Measurements from ENCODE around the gene MAPK14. TPM values are rescaled to one million over a fixed set of nuclear protein-coding genes. Genes with fewer than 3 reads are reported as not detected.

MAPK14 gene
- total RNA-seq, 1 experiment from 2014 or later, result 56.8 TPM

DNA sequence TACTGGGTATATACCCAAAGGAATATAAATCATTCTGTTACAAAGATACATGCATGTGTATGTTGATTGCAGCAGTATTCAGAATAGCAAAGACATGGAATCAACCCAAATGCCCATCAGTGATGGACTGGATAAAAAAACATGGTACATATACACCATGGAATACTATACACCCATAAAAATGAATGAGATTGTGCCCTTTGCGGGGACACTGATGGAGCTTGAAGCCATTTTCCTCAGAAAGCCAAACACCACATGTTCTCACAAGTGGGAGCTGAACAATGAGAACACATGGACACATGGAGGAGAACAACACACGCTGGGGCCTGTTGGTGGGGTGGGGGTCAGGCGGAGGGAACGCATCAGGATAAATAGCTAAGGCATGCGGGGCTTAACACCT is 61.4 kb downstream of the MAPK14 start:
- intact Hi-C loops (cut with micrococcal nuclease), result no loop called here
- DNase-seq (no peak), ATAC-seq (no peak)
- CTCF ChIA-PET, result no interaction called here
- Histone ChIP-seq H3K9me3 (ENCODE audit: low read length) (no peaks in the 10 kb centered on the region), H3K27me3 (ENCODE audit: low read length) (no peaks in the 10 kb centered on the region), H3K4me1 (ENCODE audit: insufficient read depth, low read length) (no peaks in the 10 kb centered on the region), H3F3A (ENCODE audit: low read length, unreplicated experiment) (no peaks in the 10 kb centered on the region), H4K20me1 (ENCODE audit: low read length) (no peaks in the 10 kb centered on the region), H3K4me2 (ENCODE audit: low read length) (no peak overlapping the region), H3K9me2 (replicated peaks; ENCODE audit: low read length) (no peaks in the 10 kb centered on the region), H2AFZ (ENCODE audit: low read length) (no peak overlapping the region), H3K4me3 (ENCODE audit: low read length) (no peak overlapping the region), H3K36me3 (ENCODE audit: low read depth, low read length) (peaks cover 12% of the 10 kb centered on the region; the same call in 1 of the 2 replicates), H3K79me2 (ENCODE audit: low read length) (no peaks in the 10 kb centered on the region), H3K9ac (ENCODE audit: low read length) (no peak overlapping the region), H3K27ac (ENCODE audit: low read length) (no peak overlapping the region)
- no TSS peak for BruUV-seq (replicated peaks)
- POLR2A ChIA-PET (ENCODE audit: unreplicated experiment), result no interaction called here
- TF ChIP-seq, protein P1, sequence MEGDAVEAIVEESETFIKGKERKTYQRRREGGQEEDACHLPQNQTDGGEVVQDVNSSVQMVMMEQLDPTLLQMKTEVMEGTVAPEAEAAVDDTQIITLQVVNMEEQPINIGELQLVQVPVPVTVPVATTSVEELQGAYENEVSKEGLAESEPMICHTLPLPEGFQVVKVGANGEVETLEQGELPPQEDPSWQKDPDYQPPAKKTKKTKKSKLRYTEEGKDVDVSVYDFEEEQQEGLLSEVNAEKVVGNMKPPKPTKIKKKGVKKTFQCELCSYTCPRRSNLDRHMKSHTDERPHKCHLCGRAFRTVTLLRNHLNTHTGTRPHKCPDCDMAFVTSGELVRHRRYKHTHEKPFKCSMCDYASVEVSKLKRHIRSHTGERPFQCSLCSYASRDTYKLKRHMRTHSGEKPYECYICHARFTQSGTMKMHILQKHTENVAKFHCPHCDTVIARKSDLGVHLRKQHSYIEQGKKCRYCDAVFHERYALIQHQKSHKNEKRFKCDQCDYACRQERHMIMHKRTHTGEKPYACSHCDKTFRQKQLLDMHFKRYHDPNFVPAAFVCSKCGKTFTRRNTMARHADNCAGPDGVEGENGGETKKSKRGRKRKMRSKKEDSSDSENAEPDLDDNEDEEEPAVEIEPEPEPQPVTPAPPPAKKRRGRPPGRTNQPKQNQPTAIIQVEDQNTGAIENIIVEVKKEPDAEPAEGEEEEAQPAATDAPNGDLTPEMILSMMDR (conservative IDR thresholded peaks at IDR 0.05; ENCODE audit: low read depth, low read length), result no peak
- TF ChIP-seq EZH2 (IDR thresholded peaks at IDR 0.05; ENCODE audit: low read length, unreplicated experiment) (no peak), EZH2phosphoT487 (IDR thresholded peaks at IDR 0.05; ENCODE audit: borderline replicate concordance, low read length) (no peak)

DNA sequence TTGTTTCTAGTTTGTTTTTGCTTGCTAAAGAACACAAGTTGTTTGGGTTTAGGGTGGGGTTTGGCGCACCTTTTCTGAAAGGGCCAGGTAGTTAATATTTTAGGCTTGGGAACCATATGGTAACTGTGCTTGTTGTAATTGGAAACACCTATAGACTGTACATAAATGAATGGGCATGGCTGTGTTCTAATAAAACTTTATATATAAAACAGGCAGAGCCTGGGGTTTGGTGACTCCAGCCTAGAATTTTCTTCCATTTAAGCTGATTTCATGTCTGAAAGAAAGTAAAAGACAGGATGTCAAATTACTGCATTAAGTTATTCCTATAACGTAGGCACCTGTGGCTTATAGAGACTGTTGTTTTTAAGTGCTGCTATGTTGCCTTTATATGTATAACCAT is 66.6 kb downstream of the MAPK14 start:
- Histone ChIP-seq H3K9ac (ENCODE audit: low read length) (no peak overlapping the region), H3K27me3 (ENCODE audit: low read length) (no peaks in the 10 kb centered on the region), H3K4me1 (ENCODE audit: insufficient read depth, low read length) (peaks cover 8% of the 10 kb centered on the region), H3K36me3 (ENCODE audit: low read depth, low read length) (peaks cover 20% of the 10 kb centered on the region; the same call in 1 of the 2 replicates), H3K4me2 (ENCODE audit: low read length) (no peak overlapping the region), H4K20me1 (ENCODE audit: low read length) (no peaks in the 10 kb centered on the region), H3K9me3 (ENCODE audit: low read length) (no peaks in the 10 kb centered on the region), H2AFZ (ENCODE audit: low read length) (no peak overlapping the region), H3F3A (ENCODE audit: low read length, unreplicated experiment) (no peaks in the 10 kb centered on the region), H3K4me3 (ENCODE audit: low read length) (no peak overlapping the region), H3K27ac (ENCODE audit: low read length) (no peak overlapping the region), H3K79me2 (ENCODE audit: low read length) (no peaks in the 10 kb centered on the region), H3K9me2 (replicated peaks; ENCODE audit: low read length) (no peaks in the 10 kb centered on the region)
- TF ChIP-seq, protein P1 (conservative IDR thresholded peaks at IDR 0.05; ENCODE audit: low read depth, low read length), result no peak
- TF ChIP-seq EZH2 (IDR thresholded peaks at IDR 0.05; ENCODE audit: low read length, unreplicated experiment) (no peak), EZH2phosphoT487 (IDR thresholded peaks at IDR 0.05; ENCODE audit: borderline replicate concordance, low read length) (no peak)
- DNase-seq, result no peak
- ChIA-PET POLR2A (ENCODE audit: unreplicated experiment) (interaction anchor here (0.6 to 0.7 kb wide), 2 partner anchors 67 to 462 kb away, joined by 4 to 5 read pairs; no protein-coding TSS in a partner anchor), CTCF (interaction anchor here (1.0 to 1.1 kb wide), 2 partner anchors 65 to 66 kb away, joined by 3 to 10 read pairs; partner anchors contain the start of gene MAPK14)
- no TSS peak for BruUV-seq (replicated peaks)
- no peak; the same call in 1 of the 2 replicates for ATAC-seq
- intact Hi-C loops (cut with micrococcal nuclease), result no loop called here

All from PC-3 (cell line).